ENCODE results near the gene OR51S1.

DNA sequence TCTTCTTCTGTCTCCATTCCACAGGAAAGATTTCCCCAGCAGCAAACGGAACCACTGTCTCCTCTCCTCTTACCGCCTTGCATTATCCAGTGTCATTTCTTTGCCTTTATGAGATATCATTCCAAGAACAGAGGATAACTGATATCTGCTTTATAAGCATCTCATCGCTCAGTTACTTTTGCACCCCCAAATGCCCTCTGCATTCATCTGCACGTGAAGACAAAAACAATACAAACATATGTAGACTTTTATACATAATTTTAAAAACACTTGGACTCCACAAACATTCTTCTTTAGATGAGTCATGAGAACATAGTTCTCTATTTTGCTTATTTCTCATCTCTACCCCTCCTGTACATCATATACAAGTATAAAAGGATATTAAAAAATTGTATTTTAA, 32.2 kb upstream of the OR51S1 start:
- TF ChIP-seq, protein P1, sequence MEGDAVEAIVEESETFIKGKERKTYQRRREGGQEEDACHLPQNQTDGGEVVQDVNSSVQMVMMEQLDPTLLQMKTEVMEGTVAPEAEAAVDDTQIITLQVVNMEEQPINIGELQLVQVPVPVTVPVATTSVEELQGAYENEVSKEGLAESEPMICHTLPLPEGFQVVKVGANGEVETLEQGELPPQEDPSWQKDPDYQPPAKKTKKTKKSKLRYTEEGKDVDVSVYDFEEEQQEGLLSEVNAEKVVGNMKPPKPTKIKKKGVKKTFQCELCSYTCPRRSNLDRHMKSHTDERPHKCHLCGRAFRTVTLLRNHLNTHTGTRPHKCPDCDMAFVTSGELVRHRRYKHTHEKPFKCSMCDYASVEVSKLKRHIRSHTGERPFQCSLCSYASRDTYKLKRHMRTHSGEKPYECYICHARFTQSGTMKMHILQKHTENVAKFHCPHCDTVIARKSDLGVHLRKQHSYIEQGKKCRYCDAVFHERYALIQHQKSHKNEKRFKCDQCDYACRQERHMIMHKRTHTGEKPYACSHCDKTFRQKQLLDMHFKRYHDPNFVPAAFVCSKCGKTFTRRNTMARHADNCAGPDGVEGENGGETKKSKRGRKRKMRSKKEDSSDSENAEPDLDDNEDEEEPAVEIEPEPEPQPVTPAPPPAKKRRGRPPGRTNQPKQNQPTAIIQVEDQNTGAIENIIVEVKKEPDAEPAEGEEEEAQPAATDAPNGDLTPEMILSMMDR (IDR thresholded peaks at IDR 0.05), result no peak
- no peak for TF ChIP-seq SIN3A (IDR thresholded peaks at IDR 0.05; ENCODE audit: borderline replicate concordance, insufficient read depth, low read depth, low read length)
- TF ChIP-seq TCF7L2 (IDR thresholded peaks at IDR 0.05; ENCODE audit: low read depth, low read length), result no peak
